Trophoblast cell (in vitro differentiated cells and primary cell): ENCODE data around the gene MAP2K6.

Experiments
- DNase-seq, 2 donors: peaks; one replicate each; pipeline ENCODE4 v3.0.0-alpha.2; 2016
- H2AFZ ChIP-seq: 2 replicates; pipeline ENCODE4 v1.6.1; 2013; ENCODE audit warnings: low read length, moderate library complexity, mild to moderate bottlenecking; ENCODE audit not compliant: insufficient read depth, poor library complexity
- H2AK5ac ChIP-seq: 2 replicates; pipeline ENCODE4 v1.6.1; 2013; ENCODE audit warnings: mild to moderate bottlenecking, low read length
- H2BK120ac ChIP-seq: 2 replicates; pipeline ENCODE4 v1.6.1; 2013; ENCODE audit warnings: low read length, mild to moderate bottlenecking, moderate library complexity; ENCODE audit not compliant: insufficient read depth, poor library complexity
- H2BK12ac ChIP-seq: 2 replicates; pipeline ENCODE4 v1.6.1; 2013; ENCODE audit warnings: mild to moderate bottlenecking, low read length, moderate library complexity
- H2BK5ac ChIP-seq: 2 replicates; pipeline ENCODE4 v1.6.1; 2013; ENCODE audit warnings: low read length, low read depth, moderate library complexity, mild to moderate bottlenecking; ENCODE audit not compliant: poor library complexity
- H3K14ac ChIP-seq: 2 replicates; pipeline ENCODE4 v1.6.1; 2013; ENCODE audit warnings: mild to moderate bottlenecking, low read length
- H3K18ac ChIP-seq: 2 replicates; pipeline ENCODE4 v1.6.1; 2013; ENCODE audit warnings: mild to moderate bottlenecking, low read length
- H3K23ac ChIP-seq: 2 replicates; pipeline ENCODE4 v1.6.1; 2013; ENCODE audit warnings: low read length
- H3K27ac ChIP-seq: 2 replicates; pipeline ENCODE4 v1.5.1; 2013; ENCODE audit warnings: low read depth, mild to moderate bottlenecking, inconsistent platforms, low read length, moderate library complexity
- H3K27me3 ChIP-seq: 2 replicates; pipeline ENCODE4 v1.6.1; 2013; ENCODE audit warnings: inconsistent platforms, mild to moderate bottlenecking, low read length, moderate library complexity; ENCODE audit not compliant: insufficient read depth
- H3K36me3 ChIP-seq, 2 experiments: 1 replicate in 1 of 2; 2 replicates in 1 of 2; pipeline ENCODE4 v1.6.1; 2013; ENCODE audit warnings: low read length in 2 of 2, mild to moderate bottlenecking in 2 of 2, moderate library complexity in 1 of 2; ENCODE audit not compliant: insufficient read depth in 2 of 2, control insufficient read depth in 1 of 2
- H3K4ac ChIP-seq: 2 replicates; pipeline ENCODE4 v1.6.1; 2013; ENCODE audit warnings: low read depth, mild to moderate bottlenecking, low read length, moderate library complexity
- H3K4me1 ChIP-seq, 2 experiments: 1 replicate in 1 of 2; 2 replicates in 1 of 2; pipeline ENCODE4 v1.6.1; 2013; ENCODE audit warnings: low read length in 2 of 2, mild to moderate bottlenecking in 2 of 2, moderate library complexity in 1 of 2; ENCODE audit not compliant: insufficient read depth in 2 of 2, control insufficient read depth in 1 of 2
- H3K4me2 ChIP-seq: 2 replicates; pipeline ENCODE4 v1.6.1; 2013; ENCODE audit warnings: inconsistent platforms, mild to moderate bottlenecking, low read length, moderate library complexity
- H3K4me3 ChIP-seq: 2 replicates; pipeline ENCODE4 v1.5.1; 2013; ENCODE audit warnings: mild to moderate bottlenecking, low read depth, low read length, inconsistent platforms
- H3K79me1 ChIP-seq: one replicate; pipeline ENCODE4 v1.6.1; 2013; ENCODE audit warnings: low read length
- H3K79me2 ChIP-seq: 2 replicates; pipeline ENCODE4 v1.6.1; 2013; ENCODE audit warnings: low read length, mild to moderate bottlenecking; ENCODE audit not compliant: control insufficient read depth, insufficient read depth, poor library complexity
- H3K9ac ChIP-seq: 2 replicates; pipeline ENCODE4 v1.6.1; 2013; ENCODE audit warnings: mild to moderate bottlenecking, low read length
- H3K9me3 ChIP-seq: 2 replicates; pipeline ENCODE4 v1.6.1; 2013; ENCODE audit warnings: low read depth, mild to moderate bottlenecking, control low read depth, inconsistent platforms, low read length; ENCODE audit not compliant: insufficient read depth
- H4K12ac ChIP-seq: 2 replicates; pipeline ENCODE4 v1.6.1; 2013; ENCODE audit warnings: low read depth, mild to moderate bottlenecking, low read length, moderate library complexity
- H4K8ac ChIP-seq: 2 replicates; pipeline ENCODE4 v1.6.1; 2013; ENCODE audit warnings: low read depth, mild to moderate bottlenecking, low read length, moderate library complexity
- H4K91ac ChIP-seq: one replicate; pipeline ENCODE4 v1.6.1; 2013; ENCODE audit warnings: low read depth, mild to moderate bottlenecking, low read length, moderate library complexity
- WGBS: extraction: QIAGEN DNeasy Blood & Tissue Kit; methylation state at CpG from one replicate; pipeline ENCODE4 v1.1.7; 2013; ENCODE audit warnings: missing lambda C conversion rate; ENCODE audit not compliant: insufficient read length, insufficient coverage; ENCODE audit errors: extremely low coverage; 5-methylcytosine and 5-hydroxymethylcytosine counted together

The MAP2K6 gene

DNA sequence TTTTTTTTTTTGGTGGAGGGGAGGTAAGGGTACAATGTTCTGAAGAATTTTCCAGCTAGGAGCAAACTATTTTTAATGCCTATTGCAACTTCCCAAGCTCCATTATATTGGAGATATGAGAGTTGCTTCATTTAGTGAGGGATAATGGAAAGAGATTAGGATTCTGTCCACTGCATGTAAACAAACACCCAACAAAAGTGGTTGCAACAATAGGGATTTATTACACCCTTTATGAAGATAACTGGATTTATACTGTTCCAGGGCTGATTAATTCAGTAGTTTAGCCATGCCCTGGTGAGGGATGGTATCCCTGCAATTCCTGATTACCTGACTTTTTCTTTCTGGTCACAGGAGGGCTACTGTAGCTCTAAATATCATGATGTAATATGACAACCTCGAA is 40.5 kb downstream of the MAP2K6 start:
- Histone ChIP-seq H4K8ac (no peak overlapping the region), H3K9me3 (no peaks in the 10 kb centered on the region), H3K18ac (no peak overlapping the region), H2BK120ac (no peak overlapping the region), H3K79me1 (no peaks in the 10 kb centered on the region), H3K23ac (no peak overlapping the region), H3K4me3 (no peak overlapping the region), H2AK5ac (no peak overlapping the region), H3K4ac (no peak overlapping the region), H3K4me2 (no peak overlapping the region), H2BK12ac (no peak overlapping the region), H2BK5ac (no peak overlapping the region), H3K27ac (no peak overlapping the region), H3K14ac (no peak overlapping the region), H2AFZ (no peak overlapping the region), H3K79me2 (no peaks in the 10 kb centered on the region), H4K12ac (no peak overlapping the region), H3K36me3 (no peaks in the 10 kb centered on the region), H3K9ac (no peak overlapping the region), H3K27me3 (no peaks in the 10 kb centered on the region), H3K4me1 (peaks cover 11 to 18% of the 10 kb centered on the region in 2 experiments), H4K91ac (no peak overlapping the region)
- DNase-seq, result no peak
- WGBS, result no CpG with 5 or more reads among the region's 1 CpG

DNA sequence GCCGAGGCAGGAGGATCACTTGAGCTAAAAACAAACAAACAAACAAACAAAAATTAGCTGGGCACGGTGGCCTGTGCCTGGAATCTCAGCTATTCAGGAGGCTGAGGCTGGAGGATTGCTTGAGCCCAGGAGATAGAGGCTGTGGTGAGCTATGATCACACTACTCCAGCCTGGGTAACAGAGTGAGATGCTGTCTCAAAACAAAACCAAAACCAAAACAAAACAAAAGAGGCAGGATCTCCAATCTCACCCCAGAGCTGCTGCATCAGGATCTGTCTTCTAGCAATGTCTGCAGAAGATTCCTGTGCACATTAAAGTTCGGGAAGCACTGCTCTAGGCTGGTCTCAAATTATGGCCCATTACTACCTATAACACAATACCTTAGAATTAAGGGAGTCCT is 43.1 kb downstream of the MAP2K6 start:
- Histone ChIP-seq H2BK120ac (no peak overlapping the region), H3K23ac (no peak overlapping the region), H3K4me1 (peaks cover 6 to 11% of the 10 kb centered on the region in 2 experiments), H3K36me3 (no peaks in the 10 kb centered on the region), H3K79me1 (no peaks in the 10 kb centered on the region), H2AFZ (no peak overlapping the region), H4K8ac (no peak overlapping the region), H2BK12ac (no peak overlapping the region), H3K4me2 (no peak overlapping the region), H4K91ac (no peak overlapping the region), H3K27me3 (no peaks in the 10 kb centered on the region), H4K12ac (no peak overlapping the region), H3K18ac (no peak overlapping the region), H2AK5ac (no peak overlapping the region), H2BK5ac (no peak overlapping the region), H3K14ac (no peak overlapping the region), H3K4ac (no peak overlapping the region), H3K4me3 (no peak overlapping the region), H3K9ac (no peak overlapping the region), H3K79me2 (no peaks in the 10 kb centered on the region), H3K9me3 (no peaks in the 10 kb centered on the region), H3K27ac (no peak overlapping the region)
- no CpG with 5 or more reads among the region's 3 CpGs for WGBS
- no peak for DNase-seq

DNA sequence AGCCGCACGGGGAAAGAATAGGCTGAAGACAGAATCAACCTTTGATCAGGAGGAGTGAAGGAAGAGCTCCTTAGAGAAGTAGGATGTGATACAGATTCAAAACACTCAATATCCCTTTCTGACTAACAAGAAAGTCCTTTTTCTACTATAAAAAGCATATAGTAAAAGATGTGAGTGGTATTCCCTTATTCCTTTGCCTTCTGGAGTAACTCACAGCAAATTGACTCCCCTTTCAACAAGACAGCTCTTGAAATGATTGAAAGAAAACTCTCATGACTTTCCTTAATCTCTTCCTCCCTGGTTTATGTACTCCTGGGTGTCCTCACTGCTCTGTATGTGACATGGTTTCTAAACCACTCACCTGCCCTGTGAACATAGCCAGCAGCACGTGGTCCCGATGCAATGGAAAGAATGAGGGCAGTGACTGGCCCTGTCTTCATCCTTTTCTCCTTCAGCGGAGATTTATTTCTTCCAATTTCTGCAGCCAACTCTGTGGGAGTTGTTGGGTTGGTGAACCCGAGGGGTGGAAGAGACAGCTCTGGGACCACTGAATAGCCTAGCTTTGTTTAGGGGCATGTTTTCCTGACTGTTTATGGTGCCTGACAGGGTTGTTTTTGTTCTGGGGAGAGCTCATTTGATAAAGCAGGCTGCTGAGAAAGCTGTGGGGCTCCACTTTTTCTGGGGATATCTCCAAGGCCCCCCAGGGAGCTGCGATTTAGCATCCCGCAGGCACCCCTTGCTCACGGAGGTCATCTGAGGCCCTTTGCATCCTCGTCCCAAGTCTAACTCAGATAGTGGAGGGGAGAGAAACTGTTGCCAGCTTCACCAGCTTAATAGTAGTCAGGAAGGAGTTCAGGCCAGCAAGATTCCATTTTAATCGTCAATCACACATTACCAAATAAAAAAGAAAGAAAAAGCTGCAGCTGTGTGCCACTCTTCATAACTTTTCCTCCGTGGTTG is 46.7 kb downstream of the MAP2K6 start:
- H3K4ac ChIP-seq, result no peak overlapping the region
- peak; percentile 31 to 59 for DNase-seq
- no peak overlapping the region for H3K4me2 ChIP-seq
- no peak overlapping the region for H3K9ac ChIP-seq
- peaks cover 6 to 9% of the 10 kb centered on the region in 2 experiments for H3K4me1 ChIP-seq
- H3K36me3 ChIP-seq, result no peaks in the 10 kb centered on the region
- WGBS, result no CpG with 5 or more reads among the region's 12 CpGs
- H2BK5ac ChIP-seq, result no peak overlapping the region
- no peaks in the 10 kb centered on the region for H3K79me1 ChIP-seq
- H3K79me2 ChIP-seq, result no peaks in the 10 kb centered on the region
- no peak overlapping the region for H2BK12ac ChIP-seq
- H3K27me3 ChIP-seq, result no peaks in the 10 kb centered on the region
- no peak overlapping the region for H2BK120ac ChIP-seq
- H3K27ac ChIP-seq, result no peak overlapping the region
- no peak overlapping the region for H4K8ac ChIP-seq
- H3K4me3 ChIP-seq, result no peak overlapping the region
- no peak overlapping the region for H3K14ac ChIP-seq
- no peak overlapping the region for H4K12ac ChIP-seq
- H4K91ac ChIP-seq, result no peak overlapping the region
- H3K23ac ChIP-seq, result no peak overlapping the region
- H2AFZ ChIP-seq, result no peak overlapping the region
- H3K18ac ChIP-seq, result no peak overlapping the region
- no peaks in the 10 kb centered on the region for H3K9me3 ChIP-seq
- H2AK5ac ChIP-seq, result no peak overlapping the region

DNA sequence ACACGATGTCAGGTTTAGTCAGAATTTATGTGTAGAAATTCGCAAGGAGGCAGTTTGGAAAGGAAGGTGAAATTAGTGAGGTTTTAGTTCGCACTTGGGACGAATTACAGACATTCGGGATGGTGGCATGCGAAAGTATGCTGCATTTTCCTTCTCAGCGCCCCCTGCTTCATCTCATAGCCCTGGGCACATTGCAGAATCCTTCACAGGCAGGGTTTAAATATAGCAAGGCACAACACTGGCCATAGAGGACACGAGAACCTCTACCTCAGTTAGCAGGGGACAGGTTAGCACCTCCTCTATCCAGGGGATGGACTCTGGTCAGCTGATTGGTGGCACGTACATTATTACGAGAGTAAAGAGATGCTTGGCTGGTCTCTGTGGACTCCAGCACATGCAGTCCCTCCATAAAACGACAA is 47.5 kb downstream of the MAP2K6 start:
- Histone ChIP-seq H3K9ac (no peak overlapping the region), H2BK120ac (no peak overlapping the region), H3K36me3 (no peaks in the 10 kb centered on the region), H3K79me2 (no peaks in the 10 kb centered on the region), H4K8ac (no peak overlapping the region), H3K27ac (no peak overlapping the region), H4K12ac (no peak overlapping the region), H3K4ac (no peak overlapping the region), H3K9me3 (no peaks in the 10 kb centered on the region), H3K23ac (no peak overlapping the region), H4K91ac (no peak overlapping the region), H2BK5ac (no peak overlapping the region), H3K4me2 (no peak overlapping the region), H3K4me3 (no peak overlapping the region), H2BK12ac (no peak overlapping the region), H3K79me1 (no peaks in the 10 kb centered on the region), H2AK5ac (no peak overlapping the region), H3K27me3 (no peaks in the 10 kb centered on the region), H3K18ac (no peak overlapping the region), H3K4me1 (peaks cover 8 to 9% of the 10 kb centered on the region in 2 experiments), H2AFZ (no peak overlapping the region), H3K14ac (no peak overlapping the region)
- DNase-seq, result no peak
- 100% methylated on average over 1 of the region's 11 CpGs for WGBS
